ENCODE results near the gene PAF1.

- TF ChIP-seq, protein P1, sequence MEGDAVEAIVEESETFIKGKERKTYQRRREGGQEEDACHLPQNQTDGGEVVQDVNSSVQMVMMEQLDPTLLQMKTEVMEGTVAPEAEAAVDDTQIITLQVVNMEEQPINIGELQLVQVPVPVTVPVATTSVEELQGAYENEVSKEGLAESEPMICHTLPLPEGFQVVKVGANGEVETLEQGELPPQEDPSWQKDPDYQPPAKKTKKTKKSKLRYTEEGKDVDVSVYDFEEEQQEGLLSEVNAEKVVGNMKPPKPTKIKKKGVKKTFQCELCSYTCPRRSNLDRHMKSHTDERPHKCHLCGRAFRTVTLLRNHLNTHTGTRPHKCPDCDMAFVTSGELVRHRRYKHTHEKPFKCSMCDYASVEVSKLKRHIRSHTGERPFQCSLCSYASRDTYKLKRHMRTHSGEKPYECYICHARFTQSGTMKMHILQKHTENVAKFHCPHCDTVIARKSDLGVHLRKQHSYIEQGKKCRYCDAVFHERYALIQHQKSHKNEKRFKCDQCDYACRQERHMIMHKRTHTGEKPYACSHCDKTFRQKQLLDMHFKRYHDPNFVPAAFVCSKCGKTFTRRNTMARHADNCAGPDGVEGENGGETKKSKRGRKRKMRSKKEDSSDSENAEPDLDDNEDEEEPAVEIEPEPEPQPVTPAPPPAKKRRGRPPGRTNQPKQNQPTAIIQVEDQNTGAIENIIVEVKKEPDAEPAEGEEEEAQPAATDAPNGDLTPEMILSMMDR (IDR thresholded peaks at IDR 0.05 in 8 of 11, conservative IDR thresholded peaks at IDR 0.05 in 3 of 11), result no peak
- TF ChIP-seq POLR2AphosphoS5 (IDR thresholded peaks at IDR 0.05), result no peak
These were observed 505 bp downstream of the PAF1 start for GRCh38 chr19:39390451-39390750.

Measured in spleen (tissue), 7 donors.